Thoracic aorta (tissue), 2 donors: ENCODE data around the gene SHC4. TPM values are rescaled to one million over a fixed set of nuclear protein-coding genes. Genes with fewer than 3 reads are reported as not detected.
A peak's percentile ranks its signal among the peaks of the same experiment; 100 is the strongest.

Experiments
- ATAC-seq: fragments of 150-250 bp; one replicate; pipeline ENCODE4 v1.8.0; 2017; ENCODE audit warnings: low read depth; ENCODE audit not compliant: insufficient number of reproducible peaks, low FRiP score
- DNase-seq: peaks from one replicate; pipeline ENCODE4 v3.0.0-alpha.2; 2020; ENCODE audit warnings: low spot score
- H3K27ac ChIP-seq, 2 donors: fragments of 200-600 bp; sonication (generic); 1 replicate in 1 of 2; 2 replicates in 1 of 2; pipeline ENCODE4 v1.5.1; 2016; ENCODE audit warnings: mild to moderate bottlenecking in 2 of 2, moderate library complexity in 2 of 2
- H3K27me3 ChIP-seq: fragments of 200-600 bp; sonication (generic); replicated peaks from 2 replicates; pipeline ENCODE4 v1.6.0; 2016; ENCODE audit warnings: mild to moderate bottlenecking; ENCODE audit not compliant: insufficient read depth
- H3K36me3 ChIP-seq: fragments of 200-600 bp; sonication (generic); one replicate; pipeline ENCODE4 v1.5.1; 2016
- H3K4me1 ChIP-seq, 2 donors: fragments of 200-600 bp; sonication (generic); 1 replicate in 1 of 2; 2 replicates in 1 of 2; pipeline versions ENCODE4 v1.5.1 to v1.6.0; 2016; ENCODE audit warnings: low read depth in 2 of 2, mild to moderate bottlenecking in 1 of 2; ENCODE audit not compliant: control insufficient read depth in 1 of 2
- H3K4me3 ChIP-seq: fragments of 200-600 bp; sonication (generic); 2 replicates; pipeline ENCODE4 v1.5.1; 2016; ENCODE audit warnings: mild to moderate bottlenecking
- H3K9me3 ChIP-seq: fragments of 200-600 bp; sonication (generic); 2 replicates; pipeline ENCODE4 v1.5.1; 2016
- total RNA-seq, 2 donors: library from RNA; depleted of rRNA; stranded (reverse); fragments of >200 nt; gene quantifications; one replicate each; pipeline versions ENCODE4 v1.1.0 to v1.2.3, GENCODE V29; 2016
- TF ChIP-seq, protein P1 (sequence below): fragments of 200-600 bp; sonication (generic); IDR thresholded peaks from one replicate; pipeline ENCODE4 v1.5.1; 2019; ENCODE audit warnings: antibody characterized with exemption

The SHC4 gene
- total RNA-seq, 2 donors from 2014 or later, result 13.8 to 16.1 TPM

- DNase-seq, result no peak
- Histone ChIP-seq H3K4me1 (no peaks in the 10 kb centered on the region), H3K4me3 (no peak overlapping the region), H3K27me3 (no peaks in the 10 kb centered on the region), H3K36me3 (peaks cover 11% of the 10 kb centered on the region), H3K27ac (no peak overlapping the region), H3K9me3 (no peaks in the 10 kb centered on the region)
- no peak for ATAC-seq
- TF ChIP-seq, protein P1, sequence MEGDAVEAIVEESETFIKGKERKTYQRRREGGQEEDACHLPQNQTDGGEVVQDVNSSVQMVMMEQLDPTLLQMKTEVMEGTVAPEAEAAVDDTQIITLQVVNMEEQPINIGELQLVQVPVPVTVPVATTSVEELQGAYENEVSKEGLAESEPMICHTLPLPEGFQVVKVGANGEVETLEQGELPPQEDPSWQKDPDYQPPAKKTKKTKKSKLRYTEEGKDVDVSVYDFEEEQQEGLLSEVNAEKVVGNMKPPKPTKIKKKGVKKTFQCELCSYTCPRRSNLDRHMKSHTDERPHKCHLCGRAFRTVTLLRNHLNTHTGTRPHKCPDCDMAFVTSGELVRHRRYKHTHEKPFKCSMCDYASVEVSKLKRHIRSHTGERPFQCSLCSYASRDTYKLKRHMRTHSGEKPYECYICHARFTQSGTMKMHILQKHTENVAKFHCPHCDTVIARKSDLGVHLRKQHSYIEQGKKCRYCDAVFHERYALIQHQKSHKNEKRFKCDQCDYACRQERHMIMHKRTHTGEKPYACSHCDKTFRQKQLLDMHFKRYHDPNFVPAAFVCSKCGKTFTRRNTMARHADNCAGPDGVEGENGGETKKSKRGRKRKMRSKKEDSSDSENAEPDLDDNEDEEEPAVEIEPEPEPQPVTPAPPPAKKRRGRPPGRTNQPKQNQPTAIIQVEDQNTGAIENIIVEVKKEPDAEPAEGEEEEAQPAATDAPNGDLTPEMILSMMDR, result no peak
Observed at GRCh38 chr15:48992096-48992495, 28.4 kb upstream of the SHC4 start.

DNA sequence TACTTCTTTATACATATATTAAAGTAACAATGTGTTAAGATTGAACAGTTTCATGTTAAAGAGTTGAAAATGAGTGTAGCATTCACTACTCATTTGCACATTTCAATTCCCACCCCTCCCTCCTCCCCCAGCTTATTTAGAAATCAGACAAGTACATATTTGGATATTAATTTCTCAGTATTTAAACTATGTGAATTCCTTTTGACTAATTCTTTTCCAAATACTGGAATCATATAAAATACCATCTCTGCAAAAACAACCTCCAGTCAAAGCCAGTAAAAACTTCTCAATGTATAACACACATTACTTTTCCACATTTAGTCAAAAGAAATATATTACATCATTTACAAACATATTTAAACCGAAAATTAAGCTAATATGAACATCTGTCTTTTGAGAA is 25.5 kb upstream of the SHC4 start:
- no peaks in the 10 kb centered on the region for H3K9me3 ChIP-seq
- H3K36me3 ChIP-seq, result peaks cover 11% of the 10 kb centered on the region
- ATAC-seq (no peak), DNase-seq (no peak)
- TF ChIP-seq, protein P1, result no peak
- H3K4me1 ChIP-seq, result peaks cover 12 to 21% of the 10 kb centered on the region in 2 donors
- H3K27me3 ChIP-seq, result no peaks in the 10 kb centered on the region
- no peak overlapping the region for H3K4me3 ChIP-seq
- H3K27ac ChIP-seq, result peak overlapping the region in 1 of 2 donors; percentile 14

GRCh38 chr15:48987142-48987541 is 23.4 kb upstream of the SHC4 start:
- Histone ChIP-seq H3K36me3 (peaks cover 7% of the 10 kb centered on the region), H3K4me1 (peaks cover 24 to 38% of the 10 kb centered on the region in 2 donors), H3K9me3 (no peaks in the 10 kb centered on the region), H3K27ac (no peak overlapping the region), H3K27me3 (no peaks in the 10 kb centered on the region), H3K4me3 (no peak overlapping the region)
- ATAC-seq (no peak), DNase-seq (no peak)
- TF ChIP-seq, protein P1, result no peak

GRCh38 chr15:48986240-48986639 is 22.5 kb upstream of the SHC4 start:
- no peak for ATAC-seq
- TF ChIP-seq, protein P1, result no peak
- Histone ChIP-seq H3K9me3 (no peaks in the 10 kb centered on the region), H3K27ac (peak overlapping the region in 1 of 2 donors; percentile 91), H3K4me3 (no peak overlapping the region), H3K36me3 (no peaks in the 10 kb centered on the region), H3K4me1 (peaks cover 24 to 38% of the 10 kb centered on the region in 2 donors), H3K27me3 (no peaks in the 10 kb centered on the region)
- DNase-seq, result no peak

DNA sequence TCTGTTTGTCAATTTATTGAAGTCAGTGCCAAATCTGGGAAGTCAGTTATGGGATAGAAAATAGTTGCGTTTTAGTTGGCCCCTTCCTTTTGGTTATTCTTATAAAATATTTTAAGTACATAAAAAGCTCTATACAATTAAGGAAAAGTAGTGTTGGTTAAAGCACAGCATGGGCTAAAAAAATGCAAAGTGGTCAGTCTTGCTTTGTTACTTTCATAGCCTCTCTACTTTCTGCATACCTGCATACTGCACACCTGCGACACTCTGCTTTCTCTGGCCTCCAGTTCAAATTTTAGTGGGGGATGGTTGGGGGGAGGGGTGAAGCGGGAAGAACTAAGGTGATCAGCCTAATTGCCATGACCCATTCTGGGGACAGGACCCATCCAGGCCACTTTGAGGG is 21.8 kb upstream of the SHC4 start:
- H3K4me1 ChIP-seq, result peaks cover 24 to 38% of the 10 kb centered on the region in 2 donors
- no peaks in the 10 kb centered on the region for H3K9me3 ChIP-seq
- H3K4me3 ChIP-seq, result peak overlapping the region; percentile 43
- no peak for ATAC-seq
- TF ChIP-seq, protein P1, result no peak
- no peak for DNase-seq
- H3K27ac ChIP-seq, result peak overlapping the region; percentile 67 to 91
- no peaks in the 10 kb centered on the region for H3K27me3 ChIP-seq
- H3K36me3 ChIP-seq, result no peaks in the 10 kb centered on the region
